NCI-H1417 (cell line): Measurements from ENCODE around the gene TCAF1.
A peak's percentile ranks its signal among the peaks of the same experiment; 100 is the strongest.

Experiments
- DNase-seq, 3 experiments: peaks; one replicate each; lab custom pipeline; 2025; lab: John Stamatoyannopoulos, UW

Gene TCAF1

DNA sequence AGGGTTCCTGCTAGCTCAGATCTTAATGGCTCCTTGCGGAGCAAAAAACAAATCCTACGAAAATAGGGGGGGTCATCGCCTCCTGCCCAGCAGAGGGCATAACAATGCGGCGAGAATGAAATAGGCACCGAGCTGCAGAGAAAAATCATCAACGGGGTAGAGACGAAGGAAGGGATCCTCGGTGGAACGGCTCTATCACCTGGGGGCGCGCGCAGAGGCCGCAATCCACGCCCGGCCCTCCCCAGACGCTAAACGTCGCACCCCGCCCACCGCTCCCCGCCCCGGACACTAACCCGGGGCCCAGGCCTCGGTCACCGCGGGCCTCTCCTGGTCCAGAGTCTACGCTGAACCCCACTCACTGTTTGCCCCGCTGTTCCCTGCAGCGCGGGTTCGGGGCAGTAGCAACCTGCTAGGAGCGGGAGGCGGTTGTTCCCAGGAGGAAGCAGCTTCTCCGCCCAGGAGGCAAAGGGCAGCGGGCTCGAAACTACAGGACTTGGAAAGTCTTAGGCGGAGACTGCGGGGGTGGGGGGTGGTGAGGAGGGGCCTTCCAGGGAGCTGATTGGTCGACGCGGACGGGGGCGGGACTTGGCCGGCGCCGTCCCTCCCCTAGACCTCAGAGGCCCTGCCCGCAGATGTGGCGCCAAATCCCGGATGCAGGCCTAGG is at the start of gene TCAF1:
TSS of gene TCAF1 (minus strand) at position 509 of the 664 bp plus-strand sequence. CDS start 25,568 bp downstream, outside the sequence.
- peak; percentile 80 to 99 (median 98) for DNase-seq

DNA sequence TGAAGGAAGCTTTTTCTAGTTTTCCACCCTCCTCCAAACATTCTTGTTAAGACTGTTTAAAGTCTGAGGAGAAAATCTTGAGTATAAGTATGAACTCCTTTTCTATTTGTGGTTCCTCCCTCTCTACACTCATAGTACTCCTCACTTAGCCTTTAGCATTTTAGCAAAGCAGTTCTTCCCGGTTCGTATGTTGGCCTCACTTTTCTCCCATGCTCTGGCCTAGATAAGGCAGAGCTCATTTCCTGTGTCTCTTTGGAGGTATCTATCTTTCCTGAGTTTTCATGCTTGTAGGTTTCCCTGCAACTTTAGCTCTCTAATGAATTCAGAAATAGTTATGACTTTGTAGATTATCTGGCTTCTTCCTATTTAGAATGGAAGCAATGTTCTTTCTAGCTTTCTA is 46.8 kb upstream of the TCAF1 start:
- no peak for DNase-seq

GRCh38 chr7:143947111-143947510 is 45.1 kb upstream of the TCAF1 start:
- DNase-seq = no peak

DNA sequence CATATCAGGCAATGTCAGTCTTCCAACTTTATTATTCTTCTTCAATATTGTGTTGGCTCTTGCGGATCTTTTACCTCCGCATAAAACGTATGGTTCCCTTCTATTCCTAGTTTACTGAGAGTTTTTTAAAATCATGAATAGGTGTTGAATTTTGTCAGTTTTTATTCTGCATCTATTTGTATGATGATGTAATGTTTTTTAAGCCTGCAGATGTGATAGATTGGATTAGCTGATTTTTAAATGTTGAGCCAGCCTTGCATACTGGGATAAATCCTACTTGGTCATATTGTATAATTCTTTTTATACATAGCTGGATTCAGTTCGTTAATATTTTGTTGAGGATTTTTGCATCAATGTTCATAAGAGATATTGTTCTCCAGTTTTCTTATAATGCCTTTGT is 43.4 kb upstream of the TCAF1 start:
- no peak for DNase-seq

DNA sequence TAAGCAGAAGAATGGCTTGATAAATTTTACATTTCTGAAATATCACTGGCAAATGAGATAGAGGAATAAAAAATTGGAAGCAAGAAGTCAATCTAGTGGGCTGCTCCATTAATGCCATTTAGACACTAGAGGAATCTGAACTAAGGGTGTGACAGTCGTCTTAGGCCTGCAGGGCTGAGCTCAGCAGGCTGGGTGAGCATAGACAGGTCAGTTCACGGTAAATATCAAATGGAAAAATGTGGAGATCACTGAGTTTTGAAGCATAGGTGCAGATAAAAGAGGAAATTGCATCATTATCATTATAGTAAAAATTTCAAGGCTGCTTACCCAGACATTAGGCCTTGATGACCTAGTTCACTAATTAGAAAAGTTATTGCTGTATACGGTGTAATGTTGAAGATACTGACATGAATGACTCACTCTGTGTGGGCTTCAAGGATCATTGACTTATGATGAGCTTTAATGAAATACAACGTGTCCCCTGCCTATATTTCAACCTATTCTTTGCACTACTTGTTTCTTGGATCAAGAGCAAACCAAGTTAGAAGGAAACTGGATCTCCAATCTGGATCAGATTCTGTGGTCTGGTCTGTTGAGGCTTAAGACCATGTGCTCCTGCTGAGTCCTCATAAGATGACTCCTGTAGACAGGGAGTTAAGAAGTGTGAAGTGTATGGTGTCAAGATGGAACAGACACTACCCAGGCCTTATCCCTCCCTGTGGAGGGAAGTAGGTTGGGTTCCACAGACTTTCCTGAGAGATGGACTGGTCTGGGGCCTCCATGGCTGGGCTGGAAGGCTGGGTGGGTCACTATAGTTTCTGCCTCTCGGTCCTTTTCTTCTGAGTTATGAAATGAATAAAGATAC is 36.6 kb upstream of the TCAF1 start:
- no peak for DNase-seq

GRCh38 chr7:143936087-143937009 is 34.4 kb upstream of the TCAF1 start:
- DNase-seq = peak in 1 of 3 experiments; percentile 25

GRCh38 chr7:143934526-143935325 is 32.8 kb upstream of the TCAF1 start, which contains the start of gene OR2F2:
Gene OR2F2 (plus strand): TSS chr7:143935233. CDS start chr7:143935233, 0 bp downstream.
- no peak for DNase-seq

- no peak for DNase-seq
Observed at GRCh38 chr7:143931739-143932138, 29.8 kb upstream of the TCAF1 start.

DNA sequence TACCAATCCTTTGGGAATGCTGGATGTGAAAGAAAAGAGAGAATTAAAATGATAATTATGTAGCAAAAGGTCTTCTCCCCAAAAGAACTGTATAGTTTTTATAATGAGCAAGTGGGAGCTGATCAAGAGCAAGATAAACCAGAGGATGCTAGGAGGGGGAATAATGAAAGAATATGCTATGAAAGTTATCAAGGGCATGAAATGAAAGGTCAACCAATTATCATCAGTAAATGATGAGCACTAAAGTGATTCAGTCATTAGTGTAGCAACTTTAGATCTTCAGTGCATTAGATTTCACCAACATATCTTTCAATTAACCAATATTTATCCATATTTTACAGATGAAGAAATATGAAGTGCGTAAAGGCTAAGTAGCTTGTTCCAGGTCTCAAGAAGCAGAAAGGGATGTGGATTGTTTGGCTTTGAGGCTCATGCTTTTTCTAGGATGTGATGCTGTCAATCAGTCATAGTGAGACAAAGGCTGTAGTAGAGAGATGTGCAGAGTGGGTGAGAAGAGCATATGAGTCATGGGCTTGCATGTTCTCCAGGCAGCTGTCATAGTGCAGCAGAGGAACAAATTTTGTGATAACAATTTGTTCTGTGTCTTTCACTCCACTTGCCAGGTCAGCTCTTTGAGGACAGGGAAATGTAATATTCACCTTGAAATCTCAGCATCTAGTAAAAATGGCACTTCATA is 27.4 kb upstream of the TCAF1 start:
- peak in 1 of 3 experiments; percentile 8 for DNase-seq

- no peak for DNase-seq
Observed at GRCh38 chr7:143924851-143925250, 22.9 kb upstream of the TCAF1 start.

GRCh38 chr7:143914938-143915652 is 13.1 kb upstream of the TCAF1 start:
- DNase-seq = no peak

- no peak for DNase-seq
Observed at GRCh38 chr7:143913945-143914615, 12.1 kb upstream of the TCAF1 start.

DNA sequence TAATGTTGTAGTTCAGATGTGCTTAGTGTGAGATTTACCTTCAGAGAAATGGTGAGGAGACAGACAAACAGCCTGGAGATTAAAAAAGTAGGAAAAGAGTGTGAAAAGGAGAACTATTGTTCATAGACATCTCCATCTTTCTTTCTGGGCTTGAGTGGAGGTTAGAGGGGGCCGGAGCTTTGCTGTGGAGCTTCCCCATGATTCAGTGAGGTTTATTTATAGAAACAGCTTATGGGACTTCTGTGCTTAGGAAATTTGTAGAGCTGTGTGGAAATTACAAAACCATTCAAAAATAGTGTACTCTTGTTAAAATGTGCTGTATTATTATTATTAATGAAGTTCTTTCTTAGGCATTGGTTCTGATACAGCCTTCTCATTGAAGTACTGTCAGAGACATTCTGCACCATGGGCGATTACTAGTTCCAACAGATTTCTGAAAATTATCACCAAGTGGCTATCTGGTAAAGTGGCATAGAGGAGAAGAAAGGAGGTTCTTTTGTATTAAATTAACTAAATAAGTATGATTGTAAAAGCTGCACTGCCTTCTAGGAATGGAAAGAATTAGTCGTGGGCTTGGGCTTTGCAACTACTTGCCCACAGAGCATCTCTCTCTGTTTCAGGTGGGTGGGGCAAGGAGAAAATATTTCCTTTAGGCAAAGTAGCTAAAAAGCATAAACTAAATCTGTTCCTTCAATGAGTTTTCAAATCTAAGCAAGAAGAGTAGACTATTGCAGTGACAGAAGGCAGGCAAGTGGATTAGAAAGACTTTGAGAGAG is 8.7 kb upstream of the TCAF1 start:
- no peak for DNase-seq

GRCh38 chr7:143909863-143910262 is 7.9 kb upstream of the TCAF1 start:
- no peak for DNase-seq

DNA sequence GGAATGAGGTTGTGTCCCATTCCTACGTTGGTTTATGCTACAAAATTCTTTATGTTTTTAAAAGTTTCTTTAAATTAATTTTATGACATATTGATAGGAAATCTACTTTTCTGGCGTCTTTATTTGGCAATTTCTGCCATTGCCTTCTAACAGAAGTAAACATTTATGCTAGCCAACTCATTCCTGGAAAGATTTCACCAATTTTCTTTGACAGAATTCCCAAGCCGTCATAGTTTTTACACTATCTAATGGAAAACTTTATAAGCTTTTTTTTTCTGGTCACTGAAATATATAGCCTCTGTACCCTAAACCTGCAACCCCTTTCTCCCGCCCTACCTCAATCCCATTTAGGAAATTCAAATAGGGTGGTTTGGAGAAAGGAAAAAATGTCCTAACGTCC is 6.1 kb upstream of the TCAF1 start:
- DNase-seq = no peak

DNA sequence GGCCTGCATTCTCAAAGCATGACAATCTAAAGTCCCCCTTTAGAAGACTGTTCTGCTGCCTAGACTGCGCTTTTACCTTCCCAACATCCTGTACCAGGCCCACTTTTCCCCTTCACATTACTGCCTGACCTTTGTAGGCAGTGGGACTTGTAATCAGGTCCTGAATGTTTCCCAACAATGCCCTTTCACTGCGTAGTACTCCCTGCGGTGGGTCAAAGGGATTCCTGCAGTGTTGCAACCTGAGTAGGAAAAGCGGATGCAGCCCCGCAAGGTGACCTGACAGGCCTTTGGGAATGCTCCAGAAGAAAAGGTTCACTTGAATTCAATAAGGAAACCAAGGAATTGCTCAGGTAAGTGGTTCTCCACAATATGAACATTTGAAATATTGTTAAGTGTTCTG is 4.9 kb upstream of the TCAF1 start:
- DNase-seq = no peak

DNA sequence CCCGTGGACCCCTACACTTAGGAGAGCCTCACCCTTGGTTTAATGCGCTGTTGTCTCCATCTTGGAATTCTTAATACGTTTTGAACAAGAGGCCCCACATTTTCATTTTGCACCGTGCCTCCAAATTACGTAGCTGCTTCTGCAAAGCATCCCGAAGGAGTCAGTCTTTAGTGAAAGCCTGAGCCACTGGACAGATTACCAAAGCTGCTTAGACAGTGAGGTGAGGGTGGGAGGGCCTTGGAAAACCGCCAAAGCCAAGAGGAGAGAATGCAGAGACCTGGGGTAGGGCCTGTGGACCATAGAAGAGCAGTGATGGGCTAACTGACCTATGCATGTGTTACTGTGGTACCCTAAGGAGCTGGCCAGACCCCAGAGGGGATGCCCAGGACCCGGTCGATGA is 4.2 kb upstream of the TCAF1 start:
- no peak for DNase-seq

DNA sequence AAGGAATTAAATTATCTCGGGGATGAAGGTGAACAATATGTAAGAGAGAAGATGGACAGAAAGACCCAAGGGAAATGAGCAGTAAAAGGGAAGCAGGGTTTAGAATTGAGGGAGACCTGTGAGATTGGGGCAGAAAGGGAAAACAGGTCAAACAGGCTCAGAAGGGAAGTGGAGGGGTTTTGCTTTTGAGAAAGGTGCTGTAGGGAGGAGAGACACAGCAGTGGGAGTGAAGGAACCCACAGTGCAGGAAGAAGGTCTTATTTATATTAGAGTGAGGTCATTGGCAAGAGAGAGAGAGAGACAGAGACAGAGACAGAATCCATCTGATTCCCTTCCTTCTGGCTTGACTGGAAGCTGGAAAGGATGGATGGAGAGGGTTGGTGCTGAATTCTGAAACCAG is 3.5 kb upstream of the TCAF1 start:
- no peak for DNase-seq
